ENCODE data around the gene LMO2.

LMO2 gene

DNA sequence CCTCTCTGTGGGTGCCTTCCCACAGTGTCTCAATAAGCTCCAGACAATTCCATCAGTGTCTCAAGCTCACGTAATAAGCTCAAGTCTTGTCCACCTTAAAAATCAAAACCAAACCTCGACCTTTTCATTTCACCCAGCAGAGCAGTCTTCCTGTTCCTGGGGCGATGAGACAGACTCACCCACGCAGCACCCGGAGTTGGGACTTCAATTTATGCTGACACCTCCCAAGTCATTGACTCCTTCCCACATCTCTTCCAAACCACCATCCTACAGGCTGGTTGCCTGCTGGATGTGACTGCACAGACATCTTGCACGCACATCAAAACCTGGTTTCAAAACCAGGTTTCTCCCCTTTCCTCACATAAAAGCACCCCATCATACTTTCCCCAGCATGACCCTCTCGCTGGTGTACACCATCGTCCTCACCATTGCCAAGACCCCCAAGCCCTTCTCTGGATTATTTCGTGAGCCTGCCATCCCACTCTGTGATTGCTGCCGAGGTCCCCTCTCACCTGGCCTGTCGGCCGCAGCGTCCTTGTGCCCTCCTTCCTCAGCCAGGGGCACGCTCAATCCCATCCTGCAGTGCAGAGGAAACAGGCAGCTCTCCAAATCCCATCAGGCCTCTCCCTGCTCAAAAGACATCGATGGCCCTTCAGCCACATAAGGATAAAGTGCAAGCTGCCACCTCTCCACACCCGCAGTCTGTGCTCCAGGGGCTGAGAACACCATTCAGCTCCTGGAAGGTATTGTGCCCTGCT lies 72.4 kb downstream of the LMO2 start:
- DNase-seq (ENCODE audit: low spot score): no peak

Data from left forelimb (tissue), 1 donor.